ENCODE data around the gene ITPR1.

ITPR1 gene

GRCh38 chr3:4814305-4814903, 321.3 kb downstream of the ITPR1 start:
- TF ChIP-seq CTCF (IDR thresholded peaks at IDR 0.05; ENCODE audit: low read depth, low read length) = no peak
- in situ Hi-C loops (cut with HindIII; ENCODE audit: low sequenced_read_pairs) = no loop called here
- no peak overlapping the region for H3K4me3 ChIP-seq (ENCODE audit: low read depth, low read length)
- peak; percentile 61 for DNase-seq (ENCODE audit: low read depth, low spot score)

GRCh38 chr3:4814904-4815574, 321.9 kb downstream of the ITPR1 start:
- no peak for DNase-seq (ENCODE audit: low read depth, low spot score)
- TF ChIP-seq CTCF (IDR thresholded peaks at IDR 0.05; ENCODE audit: low read depth, low read length) = no peak
- in situ Hi-C loops (cut with HindIII; ENCODE audit: low sequenced_read_pairs) = no loop called here
- H3K4me3 ChIP-seq (ENCODE audit: low read depth, low read length) = no peak overlapping the region

- no peak for TF ChIP-seq CTCF (IDR thresholded peaks at IDR 0.05; ENCODE audit: low read depth, low read length)
- in situ Hi-C loops (cut with HindIII; ENCODE audit: low sequenced_read_pairs) = no loop called here
- no peak for DNase-seq (ENCODE audit: low read depth, low spot score)
- H3K4me3 ChIP-seq (ENCODE audit: low read depth, low read length) = no peak overlapping the region
Observed at GRCh38 chr3:4816306-4816705, 323.2 kb downstream of the ITPR1 start.

- H3K4me3 ChIP-seq (ENCODE audit: low read depth, low read length) = no peak overlapping the region
- DNase-seq (ENCODE audit: low read depth, low spot score) = no peak
Observed at GRCh38 chr3:4816718-4817117, 323.6 kb downstream of the ITPR1 start.

GRCh38 chr3:4817128-4817527, 324.0 kb downstream of the ITPR1 start:
- in situ Hi-C loops (cut with HindIII; ENCODE audit: low sequenced_read_pairs) = no loop called here
- no peak for TF ChIP-seq CTCF (IDR thresholded peaks at IDR 0.05; ENCODE audit: low read depth, low read length)
- DNase-seq (ENCODE audit: low read depth, low spot score) = no peak
- H3K4me3 ChIP-seq (ENCODE audit: low read depth, low read length) = no peak overlapping the region

More at GRCh38 chr3:4816718-4817117, 323.6 kb downstream of the ITPR1 start:
- no peak for TF ChIP-seq CTCF (IDR thresholded peaks at IDR 0.05; ENCODE audit: low read depth, low read length)
- in situ Hi-C loops (cut with HindIII; ENCODE audit: low sequenced_read_pairs) = no loop called here

GRCh38 chr3:4818164-4818563, 325.0 kb downstream of the ITPR1 start:
- in situ Hi-C loops (cut with HindIII; ENCODE audit: low sequenced_read_pairs) = no loop called here
- no peak for DNase-seq (ENCODE audit: low read depth, low spot score)
- TF ChIP-seq CTCF (IDR thresholded peaks at IDR 0.05; ENCODE audit: low read depth, low read length) = no peak
- H3K4me3 ChIP-seq (ENCODE audit: low read depth, low read length) = no peak overlapping the region
